ENCODE measurements around the gene STK26.

DNA sequence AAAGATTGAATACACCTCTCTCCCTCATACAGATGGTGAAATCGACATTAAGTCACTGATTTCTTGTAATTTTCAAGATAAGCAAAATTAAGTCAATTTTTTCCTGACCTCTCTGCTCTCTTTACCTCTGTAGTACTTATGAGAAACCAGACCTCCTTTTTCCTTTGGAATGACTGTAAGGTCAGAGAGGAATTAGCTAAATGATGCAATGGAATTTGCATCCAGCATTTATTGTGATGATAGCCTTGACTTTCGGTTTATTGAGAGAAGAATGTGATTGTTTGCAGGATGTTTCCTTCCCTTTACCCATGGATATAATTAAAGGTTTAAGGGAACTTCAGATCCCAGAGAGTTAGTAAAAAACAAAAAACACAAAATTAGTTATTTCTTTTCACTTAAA lies 22.4 kb downstream of the STK26 start:
- TF ChIP-seq, protein P1, sequence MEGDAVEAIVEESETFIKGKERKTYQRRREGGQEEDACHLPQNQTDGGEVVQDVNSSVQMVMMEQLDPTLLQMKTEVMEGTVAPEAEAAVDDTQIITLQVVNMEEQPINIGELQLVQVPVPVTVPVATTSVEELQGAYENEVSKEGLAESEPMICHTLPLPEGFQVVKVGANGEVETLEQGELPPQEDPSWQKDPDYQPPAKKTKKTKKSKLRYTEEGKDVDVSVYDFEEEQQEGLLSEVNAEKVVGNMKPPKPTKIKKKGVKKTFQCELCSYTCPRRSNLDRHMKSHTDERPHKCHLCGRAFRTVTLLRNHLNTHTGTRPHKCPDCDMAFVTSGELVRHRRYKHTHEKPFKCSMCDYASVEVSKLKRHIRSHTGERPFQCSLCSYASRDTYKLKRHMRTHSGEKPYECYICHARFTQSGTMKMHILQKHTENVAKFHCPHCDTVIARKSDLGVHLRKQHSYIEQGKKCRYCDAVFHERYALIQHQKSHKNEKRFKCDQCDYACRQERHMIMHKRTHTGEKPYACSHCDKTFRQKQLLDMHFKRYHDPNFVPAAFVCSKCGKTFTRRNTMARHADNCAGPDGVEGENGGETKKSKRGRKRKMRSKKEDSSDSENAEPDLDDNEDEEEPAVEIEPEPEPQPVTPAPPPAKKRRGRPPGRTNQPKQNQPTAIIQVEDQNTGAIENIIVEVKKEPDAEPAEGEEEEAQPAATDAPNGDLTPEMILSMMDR (IDR thresholded peaks at IDR 0.05), result no peak
- no peak for TF ChIP-seq POLR2A (IDR thresholded peaks at IDR 0.05)

Data from transverse colon (tissue), 3 donors.